UCSD-AML1 (cell line): Measurements from ENCODE around the gene C2orf81.
"Not testable (repeated sequence)": the region's sequence is repeated elsewhere in the genome, so short reads cannot be mapped to it uniquely, and the experiment has no call there.

Experiments used
- DNase-seq: peaks from one replicate; lab custom pipeline; 2025; ENCODE audit not compliant: unreplicated experiment; lab: John Stamatoyannopoulos, UW

Gene C2orf81

GRCh38 chr2:74423231-74424095, 2.0 kb upstream of the C2orf81 start:
- no peak for DNase-seq

- not testable (repeated sequence) for DNase-seq
Measured at GRCh38 chr2:74420443-74421103, 846 bp downstream of the C2orf81 start.

GRCh38 chr2:74420006-74420405, 1.4 kb downstream of the C2orf81 start:
- DNase-seq, result no peak

GRCh38 chr2:74419345-74419744, 2.1 kb downstream of the C2orf81 start:
- no peak for DNase-seq

- DNase-seq, result no peak
Measured at GRCh38 chr2:74418312-74418711, 3.1 kb downstream of the C2orf81 start.

- no peak for DNase-seq
Measured at GRCh38 chr2:74417763-74418162, 3.7 kb downstream of the C2orf81 start.

- DNase-seq, result no peak
Measured at GRCh38 chr2:74417197-74417596, 4.2 kb downstream of the C2orf81 start.

- DNase-seq, result no peak
Measured at GRCh38 chr2:74416778-74417177, 4.6 kb downstream of the C2orf81 start.

- DNase-seq, result no peak
Measured at GRCh38 chr2:74415762-74416395, 5.5 kb downstream of the C2orf81 start.

- DNase-seq, result no peak
Measured at GRCh38 chr2:74414881-74415761, 6.3 kb downstream of the C2orf81 start.

GRCh38 chr2:74414441-74414840, 7.0 kb downstream of the C2orf81 start:
- no peak for DNase-seq

GRCh38 chr2:74413001-74413698, 8.3 kb downstream of the C2orf81 start:
- DNase-seq, result no peak

GRCh38 chr2:74407682-74408081, 13.7 kb downstream of the C2orf81 start:
- DNase-seq, result no peak

GRCh38 chr2:74406035-74406434, 15.4 kb downstream of the C2orf81 start:
- no peak for DNase-seq

- DNase-seq, result no peak
Measured at GRCh38 chr2:74401891-74402290, 19.5 kb downstream of the C2orf81 start.

GRCh38 chr2:74399785-74400184, 21.6 kb downstream of the C2orf81 start:
- no peak for DNase-seq

- no peak for DNase-seq
Measured at GRCh38 chr2:74396149-74396548, 25.3 kb downstream of the C2orf81 start.

- DNase-seq, result no peak
Measured at GRCh38 chr2:74393525-74393924, 27.9 kb downstream of the C2orf81 start.

- DNase-seq, result no peak
Measured at GRCh38 chr2:74392449-74392743, 29.0 kb downstream of the C2orf81 start.

GRCh38 chr2:74391580-74392448, 29.6 kb downstream of the C2orf81 start:
- DNase-seq, result peak; percentile 92
